Cardiac muscle cell (in vitro differentiated cells and primary cell): ENCODE results near the gene TRIM52. TPM values are rescaled to one million over a fixed set of nuclear protein-coding genes. Genes with fewer than 3 reads are reported as not detected.

Experiments
- DNase-seq, 2 donors: peaks; one replicate each; pipeline versions ENCODE4 v3.0.0 to v3.0.0-alpha.2; 2010 to 2017; ENCODE audit warnings: low read depth in 1 of 2, low spot score in 1 of 2
- H3K27ac ChIP-seq: fragments of 200-600 bp; sonication (generic); 2 replicates; pipeline ENCODE4 v1.5.1; 2016
- H3K27me3 ChIP-seq: fragments of 200-600 bp; sonication (generic); 2 replicates; pipeline ENCODE4 v1.6.0; 2016; ENCODE audit warnings: control low read depth
- H3K36me3 ChIP-seq: fragments of 200-600 bp; sonication (generic); 2 replicates; pipeline ENCODE4 v1.5.1; 2016; ENCODE audit warnings: control low read depth
- H3K4me1 ChIP-seq: fragments of 200-600 bp; sonication (generic); 2 replicates; pipeline ENCODE4 v1.8.1; 2017; ENCODE audit warnings: low read depth, mild to moderate bottlenecking, mixed run types
- H3K4me3 ChIP-seq: fragments of 200-600 bp; sonication (generic); 2 replicates; pipeline ENCODE4 v1.5.1; 2016; ENCODE audit warnings: mild to moderate bottlenecking
- H3K9me3 ChIP-seq: fragments of 200-600 bp; sonication (generic); 2 replicates; pipeline ENCODE4 v1.5.1; 2017; ENCODE audit warnings: low read depth, mild to moderate bottlenecking, control low read depth
- CTCF ChIP-seq: IDR thresholded peaks from 2 replicates; pipeline ENCODE4 v1.5.1; 2012; ENCODE audit warnings: low read depth, mild to moderate bottlenecking, low read length
- polyA plus RNA-seq: library from polyadenylated mRNA; unstranded; fragments of >200 nt; fragmentation: Nextera tagmentation; extraction: Ambion mirVana; gene quantifications from 2 replicates; pipeline ENCODE4 v1.2.1, GENCODE V29; 2016
- total RNA-seq: library from RNA; depleted of rRNA; stranded (reverse); fragments of >200 nt; gene quantifications from 2 replicates; pipeline ENCODE4 v1.2.3, GENCODE V29; 2016

Gene TRIM52
- total and polyA plus RNA-seq, 2 experiments from 2014 or later: 10.5 to 12.3 TPM

- DNase-seq: no peak
- no peak for TF ChIP-seq CTCF
- Histone ChIP-seq H3K27ac (peak overlapping the region; percentile 53), H3K9me3 (no peaks in the 10 kb centered on the region), H3K4me3 (no peak overlapping the region), H3K4me1 (no peaks in the 10 kb centered on the region), H3K27me3 (no peaks in the 10 kb centered on the region), H3K36me3 (peaks cover 4% of the 10 kb centered on the region)
Observed at GRCh38 chr5:181265092-181265671, 4.2 kb upstream of the TRIM52 start.

- no peak for TF ChIP-seq CTCF
- H3K4me1 ChIP-seq: peaks cover 15% of the 10 kb centered on the region
Observed at GRCh38 chr5:181263633-181264032, 2.7 kb upstream of the TRIM52 start.

GRCh38 chr5:181261320-181262049, 542 bp upstream of the TRIM52 start:
- H3K27me3 ChIP-seq: no peaks in the 10 kb centered on the region
- H3K9me3 ChIP-seq: no peaks in the 10 kb centered on the region
- H3K36me3 ChIP-seq: peaks cover 4% of the 10 kb centered on the region
- peak overlapping the region; percentile 99 for H3K27ac ChIP-seq
- TF ChIP-seq CTCF: no peak
- H3K4me3 ChIP-seq: peak overlapping the region; percentile 73
- DNase-seq: peak; percentile 74 to 81
- H3K4me1 ChIP-seq: peaks cover 19% of the 10 kb centered on the region

More at GRCh38 chr5:181263633-181264032, 2.7 kb upstream of the TRIM52 start:
- no peak for DNase-seq
- Histone ChIP-seq H3K27ac (no peak overlapping the region), H3K4me3 (no peak overlapping the region), H3K36me3 (peaks cover 4% of the 10 kb centered on the region), H3K27me3 (no peaks in the 10 kb centered on the region), H3K9me3 (no peaks in the 10 kb centered on the region)

GRCh38 chr5:181259974-181260719, 796 bp downstream of the TRIM52 start:
- H3K9me3 ChIP-seq: no peaks in the 10 kb centered on the region
- H3K27me3 ChIP-seq: no peaks in the 10 kb centered on the region
- peak overlapping the region; percentile 99 for H3K27ac ChIP-seq
- no peak for TF ChIP-seq CTCF
- H3K4me1 ChIP-seq: peaks cover 19% of the 10 kb centered on the region
- H3K4me3 ChIP-seq: peak overlapping the region; percentile 73
- DNase-seq: no peak
- H3K36me3 ChIP-seq: peaks cover 4% of the 10 kb centered on the region

- TF ChIP-seq CTCF: no peak
- peak overlapping the region; percentile 73 for H3K4me3 ChIP-seq
- no peaks in the 10 kb centered on the region for H3K27me3 ChIP-seq
- H3K27ac ChIP-seq: no peak overlapping the region
- H3K36me3 ChIP-seq: peaks cover 4% of the 10 kb centered on the region
- DNase-seq: no peak
- no peaks in the 10 kb centered on the region for H3K9me3 ChIP-seq
- H3K4me1 ChIP-seq: peaks cover 19% of the 10 kb centered on the region
Observed at GRCh38 chr5:181259283-181259682, 1.7 kb downstream of the TRIM52 start.
